ENCODE data around the gene PPA1.
"Not testable (repeated sequence)": the region's sequence is repeated elsewhere in the genome, so short reads cannot be mapped to it uniquely, and the experiment has no call there.

PPA1 gene

GRCh38 chr10:70255329-70256299, 22.4 kb upstream of the PPA1 start:
- no peak for TF ChIP-seq CTCF (IDR thresholded peaks at IDR 0.05; ENCODE audit: borderline replicate concordance, insufficient read depth, low read depth, low read length)
- no peak overlapping the region for H3K4me3 ChIP-seq (ENCODE audit: low read depth, low read length)

- no peak overlapping the region for H3K4me3 ChIP-seq (ENCODE audit: low read depth, low read length)
- no peak for TF ChIP-seq CTCF (IDR thresholded peaks at IDR 0.05; ENCODE audit: borderline replicate concordance, insufficient read depth, low read depth, low read length)
These were observed 21.6 kb upstream of the PPA1 start for GRCh38 chr10:70254778-70255328.

- no peak for TF ChIP-seq CTCF (IDR thresholded peaks at IDR 0.05; ENCODE audit: borderline replicate concordance, insufficient read depth, low read depth, low read length)
- H3K4me3 ChIP-seq (ENCODE audit: low read depth, low read length) = no peak overlapping the region
These were observed 20.9 kb upstream of the PPA1 start for GRCh38 chr10:70253878-70254765.

GRCh38 chr10:70250961-70251680, 17.9 kb upstream of the PPA1 start:
- no peak for TF ChIP-seq CTCF (IDR thresholded peaks at IDR 0.05; ENCODE audit: borderline replicate concordance, insufficient read depth, low read depth, low read length)
- H3K4me3 ChIP-seq (ENCODE audit: low read depth, low read length) = no peak overlapping the region

GRCh38 chr10:70247360-70247759, 14.1 kb upstream of the PPA1 start:
- TF ChIP-seq CTCF (IDR thresholded peaks at IDR 0.05; ENCODE audit: borderline replicate concordance, insufficient read depth, low read depth, low read length) = no peak
- H3K4me3 ChIP-seq (ENCODE audit: low read depth, low read length) = no peak overlapping the region

DNA sequence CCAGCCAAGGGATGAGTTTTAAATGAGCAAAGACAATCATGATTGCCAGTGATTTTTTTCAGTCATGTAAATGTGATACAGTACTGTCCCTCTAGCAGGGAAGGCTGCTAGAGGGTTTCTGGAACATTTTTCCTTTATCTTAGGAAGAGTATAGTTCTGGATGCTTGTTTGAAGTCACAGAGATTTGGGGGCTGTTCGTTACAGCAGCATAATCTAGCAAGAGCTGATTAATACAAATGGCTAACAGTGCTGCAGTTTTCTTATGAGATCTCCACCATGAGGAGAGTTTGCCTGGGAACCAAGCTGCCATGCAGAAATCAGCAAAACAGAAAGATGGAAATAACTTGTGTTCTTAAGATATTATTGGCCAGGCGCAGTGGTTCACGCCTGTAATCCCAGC, 7.9 kb upstream of the PPA1 start:
- TF ChIP-seq CTCF (IDR thresholded peaks at IDR 0.05; ENCODE audit: borderline replicate concordance, insufficient read depth, low read depth, low read length) = no peak
- H3K4me3 ChIP-seq (ENCODE audit: low read depth, low read length) = no peak overlapping the region

DNA sequence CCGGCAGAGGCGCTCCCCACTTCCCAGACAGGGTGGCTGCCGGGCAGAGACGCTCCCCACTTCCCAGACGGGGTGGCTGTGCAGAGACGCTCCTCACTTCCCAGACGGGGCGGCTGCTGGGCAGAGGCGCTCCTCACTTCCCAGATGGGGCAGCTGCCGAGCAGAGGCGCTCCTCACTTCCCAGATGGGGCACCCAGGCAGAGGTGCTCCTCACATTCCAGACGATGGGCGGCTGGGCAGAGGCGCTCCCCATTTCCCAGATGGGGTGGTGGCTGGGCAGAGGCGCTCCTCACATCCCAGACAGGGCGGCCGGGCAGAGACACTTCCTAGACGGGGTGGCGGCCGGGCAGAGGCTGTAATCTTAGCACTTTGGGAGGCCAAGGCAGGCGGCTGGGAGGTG, 6.8 kb upstream of the PPA1 start:
- H3K4me3 ChIP-seq (ENCODE audit: low read depth, low read length) = not testable (repeated sequence)

DNA sequence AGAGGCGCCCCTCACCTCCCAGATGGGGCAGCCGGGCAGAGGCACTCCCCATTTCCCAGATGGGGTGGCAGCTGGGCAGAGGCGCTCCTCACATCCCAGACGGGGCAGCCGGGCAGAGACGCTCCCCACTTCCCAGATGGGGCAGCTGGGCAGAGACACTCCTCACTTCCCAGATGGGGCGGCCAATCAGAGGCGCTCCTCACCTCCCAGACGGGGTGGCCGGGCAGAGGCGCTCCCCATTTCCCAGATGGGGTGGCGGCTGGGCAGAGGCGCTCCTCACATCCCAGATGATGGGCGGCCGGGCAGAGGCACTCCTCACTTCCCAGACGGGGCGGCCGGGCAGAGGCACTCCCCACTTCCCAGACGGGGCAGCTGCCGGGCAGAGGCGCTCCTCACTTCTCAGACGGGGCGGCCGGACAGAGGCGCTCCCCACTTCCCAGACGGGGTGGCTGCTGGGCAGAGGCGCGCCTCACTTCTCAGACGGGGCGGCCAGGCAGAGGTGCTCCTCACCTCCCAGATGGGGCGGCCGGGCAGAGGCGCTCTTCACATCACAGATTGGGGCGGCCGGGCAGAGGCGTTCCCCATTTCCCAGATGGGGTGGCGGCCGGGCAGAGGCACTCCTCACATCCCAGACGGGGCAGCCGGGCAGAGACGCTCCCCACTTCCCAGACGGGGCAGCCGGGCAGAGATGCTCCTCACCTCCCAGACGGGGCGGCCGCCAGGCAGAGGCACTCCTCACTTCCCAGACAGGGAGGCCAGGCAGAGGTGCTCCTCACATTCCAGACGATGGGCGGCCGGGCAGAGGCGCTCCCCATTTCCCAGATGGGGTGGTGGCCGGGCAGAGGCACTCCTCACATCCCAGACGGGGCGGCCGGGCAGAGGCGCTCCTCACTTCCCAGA, 6.1 kb upstream of the PPA1 start:
- not testable (repeated sequence) for H3K4me3 ChIP-seq (ENCODE audit: low read depth, low read length)

DNA sequence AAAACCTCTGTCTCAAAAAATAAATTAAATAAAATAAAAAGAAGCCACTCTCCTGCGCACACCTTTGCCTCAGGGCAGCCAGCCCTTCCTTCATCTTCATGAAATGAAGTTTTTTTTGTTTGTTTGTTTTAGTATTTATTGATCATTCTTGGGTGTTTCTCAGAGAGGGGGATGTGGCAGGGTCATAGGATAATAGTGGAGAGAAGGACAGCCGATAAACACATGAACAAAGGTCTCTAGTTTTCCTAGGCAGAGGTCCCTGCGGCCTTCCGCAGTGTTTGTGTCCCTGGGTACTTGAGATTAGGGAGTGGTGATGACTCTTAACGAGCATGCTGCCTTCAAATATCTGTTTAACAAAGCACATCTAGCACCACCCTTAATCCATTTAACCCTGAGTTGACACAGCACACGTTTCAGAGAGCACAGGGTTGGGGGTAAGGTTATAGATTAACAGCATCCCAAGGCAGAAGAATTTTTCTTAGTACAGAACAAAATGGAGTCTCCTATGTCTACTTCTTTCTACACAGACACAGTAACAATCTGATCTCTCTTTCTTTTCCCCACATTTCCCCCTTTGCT, 4.8 kb upstream of the PPA1 start:
- not testable (repeated sequence) for H3K4me3 ChIP-seq (ENCODE audit: low read depth, low read length)
